ENCODE results near the gene ITSN2.
"Not testable (repeated sequence)": the region's sequence is repeated elsewhere in the genome, so short reads cannot be mapped to it uniquely, and the experiment has no call there.

The ITSN2 gene

GRCh38 chr2:24360050-24360962, at the start of gene ITSN2:
ITSN2 (minus strand) TSS chr2:24360536; CDS start chr2:24328082, 32,454 bp downstream.
- no peak for DNase-seq

GRCh38 chr2:24409171-24409570, 48.8 kb upstream of the ITSN2 start:
- DNase-seq, result no peak

GRCh38 chr2:24408704-24409103, 48.4 kb upstream of the ITSN2 start:
- DNase-seq, result not testable (repeated sequence)

- no peak for DNase-seq
These were observed 44.2 kb upstream of the ITSN2 start for GRCh38 chr2:24404491-24404921.

- DNase-seq, result no peak
These were observed 43.5 kb upstream of the ITSN2 start for GRCh38 chr2:24403832-24404212.

- no peak for DNase-seq
These were observed 43.0 kb upstream of the ITSN2 start for GRCh38 chr2:24403168-24403831.

- no peak for DNase-seq
These were observed 42.1 kb upstream of the ITSN2 start for GRCh38 chr2:24402242-24403097.

- DNase-seq, result no peak
These were observed 40.0 kb upstream of the ITSN2 start for GRCh38 chr2:24400207-24400907.

- DNase-seq, result no peak
These were observed 39.3 kb upstream of the ITSN2 start for GRCh38 chr2:24399434-24400206.

GRCh38 chr2:24394998-24395397, 34.7 kb upstream of the ITSN2 start:
- DNase-seq, result no peak

GRCh38 chr2:24392542-24393059, 32.3 kb upstream of the ITSN2 start:
- DNase-seq, result no peak

GRCh38 chr2:24385366-24385765, 25.0 kb upstream of the ITSN2 start:
- DNase-seq, result no peak

GRCh38 chr2:24382363-24383073, 22.2 kb upstream of the ITSN2 start:
- DNase-seq, result no peak

GRCh38 chr2:24380820-24381219, 20.5 kb upstream of the ITSN2 start:
- DNase-seq, result no peak

- DNase-seq, result no peak
These were observed 15.2 kb upstream of the ITSN2 start for GRCh38 chr2:24375349-24376087.

GRCh38 chr2:24374301-24374700, 14.0 kb upstream of the ITSN2 start:
- no peak for DNase-seq

GRCh38 chr2:24372033-24372432, 11.7 kb upstream of the ITSN2 start:
- no peak for DNase-seq

GRCh38 chr2:24365826-24366225, 5.5 kb upstream of the ITSN2 start:
- no peak for DNase-seq

GRCh38 chr2:24365051-24365450, 4.7 kb upstream of the ITSN2 start:
- peak; percentile 22 for DNase-seq

- no peak for DNase-seq
These were observed 3.0 kb upstream of the ITSN2 start for GRCh38 chr2:24363301-24363700.
